Measurements from ENCODE around the gene CDCA3.
A peak's percentile ranks its signal among the peaks of the same experiment; 100 is the strongest.

DNA sequence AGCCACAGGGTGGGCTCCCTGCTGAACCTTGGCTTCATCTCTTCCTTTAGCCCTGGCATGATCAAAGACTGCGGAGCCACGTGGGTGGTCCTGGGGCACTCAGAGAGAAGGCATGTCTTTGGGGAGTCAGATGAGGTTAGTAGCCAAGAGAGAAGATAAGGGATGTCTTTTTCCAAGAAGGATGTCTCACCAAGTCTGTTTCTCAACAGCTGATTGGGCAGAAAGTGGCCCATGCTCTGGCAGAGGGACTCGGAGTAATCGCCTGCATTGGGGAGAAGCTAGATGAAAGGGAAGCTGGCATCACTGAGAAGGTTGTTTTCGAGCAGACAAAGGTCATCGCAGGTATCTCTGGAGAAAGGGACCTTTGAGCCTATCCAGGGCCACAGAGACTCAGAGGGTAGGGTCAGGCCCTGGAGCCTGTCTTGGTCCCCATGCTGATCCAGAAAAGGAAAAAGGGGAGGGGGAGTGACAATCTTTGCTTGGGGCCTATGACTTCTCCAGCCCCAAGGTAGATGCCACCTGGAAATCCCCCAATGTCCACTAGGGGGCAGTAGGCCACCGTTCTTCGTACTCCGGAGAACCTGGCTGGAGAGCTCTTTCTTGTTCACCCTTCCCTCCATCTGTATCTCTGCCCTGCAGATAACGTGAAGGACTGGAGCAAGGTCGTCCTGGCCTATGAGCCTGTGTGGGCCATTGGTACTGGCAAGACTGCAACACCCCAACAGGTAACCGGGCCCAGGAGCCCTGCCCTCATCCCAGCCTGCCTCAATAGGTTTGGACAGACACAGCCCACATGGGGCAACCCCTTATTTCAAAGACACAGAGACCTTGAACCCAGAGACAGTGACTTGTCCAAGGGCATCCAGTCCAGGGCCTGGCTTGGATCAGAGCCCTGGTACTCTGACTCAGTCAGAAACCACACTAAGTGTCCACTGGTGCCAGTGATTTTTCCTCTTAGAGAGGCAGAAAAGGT lies 18.2 kb upstream of the CDCA3 start:
- TF ChIP-seq, protein P1, sequence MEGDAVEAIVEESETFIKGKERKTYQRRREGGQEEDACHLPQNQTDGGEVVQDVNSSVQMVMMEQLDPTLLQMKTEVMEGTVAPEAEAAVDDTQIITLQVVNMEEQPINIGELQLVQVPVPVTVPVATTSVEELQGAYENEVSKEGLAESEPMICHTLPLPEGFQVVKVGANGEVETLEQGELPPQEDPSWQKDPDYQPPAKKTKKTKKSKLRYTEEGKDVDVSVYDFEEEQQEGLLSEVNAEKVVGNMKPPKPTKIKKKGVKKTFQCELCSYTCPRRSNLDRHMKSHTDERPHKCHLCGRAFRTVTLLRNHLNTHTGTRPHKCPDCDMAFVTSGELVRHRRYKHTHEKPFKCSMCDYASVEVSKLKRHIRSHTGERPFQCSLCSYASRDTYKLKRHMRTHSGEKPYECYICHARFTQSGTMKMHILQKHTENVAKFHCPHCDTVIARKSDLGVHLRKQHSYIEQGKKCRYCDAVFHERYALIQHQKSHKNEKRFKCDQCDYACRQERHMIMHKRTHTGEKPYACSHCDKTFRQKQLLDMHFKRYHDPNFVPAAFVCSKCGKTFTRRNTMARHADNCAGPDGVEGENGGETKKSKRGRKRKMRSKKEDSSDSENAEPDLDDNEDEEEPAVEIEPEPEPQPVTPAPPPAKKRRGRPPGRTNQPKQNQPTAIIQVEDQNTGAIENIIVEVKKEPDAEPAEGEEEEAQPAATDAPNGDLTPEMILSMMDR (IDR thresholded peaks at IDR 0.05), result peak; percentile 80 to 95 (median 92)
- TF ChIP-seq POLR2AphosphoS5 (IDR thresholded peaks at IDR 0.05) (peak in 1 of 2 donors; percentile 64), POLR2A (IDR thresholded peaks at IDR 0.05; ENCODE audit: low read depth) (no peak)
